Tibial nerve (tissue), 4 donors: ENCODE data around the gene CFP. TPM values are rescaled to one million over a fixed set of nuclear protein-coding genes. Genes with fewer than 3 reads are reported as not detected.
A peak's percentile ranks its signal among the peaks of the same experiment; 100 is the strongest.

Experiments
- DNase-seq, 2 donors: peaks; one replicate each; pipeline ENCODE4 v3.0.0-alpha.2; 2019; ENCODE audit warnings: low spot score in 2 of 2
- H3K27ac ChIP-seq, 4 donors: fragments of 200-600 bp; sonication (generic) in 3 of 4; one replicate each; pipeline ENCODE4 v1.5.1; 2017 to 2019; ENCODE audit warnings: mild to moderate bottlenecking in 1 of 4
- H3K27me3 ChIP-seq, 2 donors: fragments of 200-600 bp; sonication (generic) in 1 of 2; one replicate each; pipeline versions ENCODE4 v1.5.1 to v1.6.0; 2017 to 2019
- H3K36me3 ChIP-seq, 3 donors: fragments of 200-600 bp; sonication (generic); one replicate each; pipeline ENCODE4 v1.5.1; 2018 to 2019
- H3K4me1 ChIP-seq, 4 donors: fragments of 200-600 bp; sonication (generic) in 3 of 4; one replicate each; pipeline ENCODE4 v1.5.1; 2017 to 2019
- H3K4me3 ChIP-seq, 4 donors: fragments of 200-600 bp; sonication (generic) in 3 of 4; one replicate each; pipeline ENCODE4 v1.5.1; 2017 to 2019; ENCODE audit warnings: mild to moderate bottlenecking in 1 of 4, moderate library complexity in 1 of 4
- H3K9me3 ChIP-seq, 4 donors: fragments of 200-600 bp; sonication (generic) in 3 of 4; one replicate each; pipeline ENCODE4 v1.5.1; 2017 to 2019
- EP300 ChIP-seq, 2 donors: sonication (generic); formaldehyde crosslinking; IDR thresholded peaks; one replicate each; pipeline ENCODE4 v1.6.1; 2017; ENCODE audit warnings: antibody characterized with exemption in 2 of 2, mild to moderate bottlenecking in 1 of 2
- POLR2A ChIP-seq, 2 donors: fragments of 450-650 bp; IDR thresholded peaks; one replicate each; pipeline ENCODE4 v1.6.1; 2017; ENCODE audit warnings: antibody characterized with exemption in 2 of 2, mild to moderate bottlenecking in 2 of 2, moderate library complexity in 2 of 2
- WGBS, 2 donors: methylation state at CpG; one replicate each; pipeline ENCODE4 v1.1.5; 2018; 5-methylcytosine and 5-hydroxymethylcytosine counted together
- total RNA-seq, 4 donors: library from RNA; depleted of rRNA; stranded (reverse); fragments of >200 nt; gene quantifications; one replicate each; pipeline ENCODE4 v1.1.0, GENCODE V29; 2016
- TF ChIP-seq, protein P1 (sequence below), 5 experiments: fragments of 200-600 bp in 3 of 5; fragments of 450-650 bp in 2 of 5; sonication (generic) in 3 of 5; IDR thresholded peaks; one replicate each; pipeline ENCODE4 v1.5.1; 2016 to 2019; ENCODE audit warnings: antibody characterized with exemption in 5 of 5, mild to moderate bottlenecking in 3 of 5, moderate library complexity in 2 of 5

The CFP gene
- total RNA-seq, 4 donors from 2014 or later, result 2.2 to 15.6 (median 12.1) TPM

DNA sequence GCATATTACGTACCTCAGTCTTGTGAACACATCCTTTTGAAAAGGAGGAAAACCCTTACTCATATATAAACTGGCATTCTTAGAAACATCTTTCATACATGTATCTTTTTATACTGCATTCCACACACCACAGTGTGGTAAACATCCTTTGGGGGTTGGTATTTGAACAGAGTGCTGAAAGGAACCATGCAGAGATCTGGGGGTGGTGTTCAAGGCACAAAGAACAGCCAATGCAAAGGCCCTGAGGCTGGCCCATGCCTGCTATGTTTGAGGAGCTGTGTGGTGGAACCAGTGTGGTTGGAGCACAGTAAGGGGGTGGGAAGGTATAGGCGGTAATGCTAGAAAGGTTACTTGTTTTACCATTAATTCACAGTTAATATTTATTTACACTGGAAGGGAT lies 18.6 kb upstream of the CFP start:
- 72 to 79% methylated on average over 2 of the region's 2 CpGs for WGBS, 2 donors
- H3K36me3 ChIP-seq, result peaks cover 0 to 8% (median 0%) of the 10 kb centered on the region in 3 donors
- H3K27ac ChIP-seq, result peak overlapping the region in 1 of 4 donors; percentile 95
- H3K4me1 ChIP-seq, result peaks cover 0 to 32% (median 4%) of the 10 kb centered on the region in 4 donors
- DNase-seq, result no peak
- no peaks in the 10 kb centered on the region for H3K9me3 ChIP-seq
- TF ChIP-seq EP300 (IDR thresholded peaks at IDR 0.05) (no peak), POLR2A (IDR thresholded peaks at IDR 0.05) (no peak)
- TF ChIP-seq, protein P1, sequence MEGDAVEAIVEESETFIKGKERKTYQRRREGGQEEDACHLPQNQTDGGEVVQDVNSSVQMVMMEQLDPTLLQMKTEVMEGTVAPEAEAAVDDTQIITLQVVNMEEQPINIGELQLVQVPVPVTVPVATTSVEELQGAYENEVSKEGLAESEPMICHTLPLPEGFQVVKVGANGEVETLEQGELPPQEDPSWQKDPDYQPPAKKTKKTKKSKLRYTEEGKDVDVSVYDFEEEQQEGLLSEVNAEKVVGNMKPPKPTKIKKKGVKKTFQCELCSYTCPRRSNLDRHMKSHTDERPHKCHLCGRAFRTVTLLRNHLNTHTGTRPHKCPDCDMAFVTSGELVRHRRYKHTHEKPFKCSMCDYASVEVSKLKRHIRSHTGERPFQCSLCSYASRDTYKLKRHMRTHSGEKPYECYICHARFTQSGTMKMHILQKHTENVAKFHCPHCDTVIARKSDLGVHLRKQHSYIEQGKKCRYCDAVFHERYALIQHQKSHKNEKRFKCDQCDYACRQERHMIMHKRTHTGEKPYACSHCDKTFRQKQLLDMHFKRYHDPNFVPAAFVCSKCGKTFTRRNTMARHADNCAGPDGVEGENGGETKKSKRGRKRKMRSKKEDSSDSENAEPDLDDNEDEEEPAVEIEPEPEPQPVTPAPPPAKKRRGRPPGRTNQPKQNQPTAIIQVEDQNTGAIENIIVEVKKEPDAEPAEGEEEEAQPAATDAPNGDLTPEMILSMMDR (IDR thresholded peaks at IDR 0.05), result no peak
- no peaks in the 10 kb centered on the region for H3K27me3 ChIP-seq
- no peak overlapping the region for H3K4me3 ChIP-seq

GRCh38 chrX:47646636-47647035 lies 16.9 kb upstream of the CFP start:
- TF ChIP-seq, protein P1 (IDR thresholded peaks at IDR 0.05), result no peak
- TF ChIP-seq EP300 (IDR thresholded peaks at IDR 0.05), result no peak
- TF ChIP-seq POLR2A (IDR thresholded peaks at IDR 0.05), result no peak
- H3K27ac ChIP-seq, result no peak overlapping the region
- no peaks in the 10 kb centered on the region for H3K27me3 ChIP-seq
- DNase-seq, result no peak
- peaks cover 0 to 31% (median 4%) of the 10 kb centered on the region in 4 donors for H3K4me1 ChIP-seq
- H3K4me3 ChIP-seq, result no peak overlapping the region
- peaks cover 0 to 9% (median 0%) of the 10 kb centered on the region in 3 donors for H3K36me3 ChIP-seq
- 77 to 85% methylated on average over 6 of the region's 6 CpGs for WGBS, 2 donors
- H3K9me3 ChIP-seq, result no peaks in the 10 kb centered on the region

DNA sequence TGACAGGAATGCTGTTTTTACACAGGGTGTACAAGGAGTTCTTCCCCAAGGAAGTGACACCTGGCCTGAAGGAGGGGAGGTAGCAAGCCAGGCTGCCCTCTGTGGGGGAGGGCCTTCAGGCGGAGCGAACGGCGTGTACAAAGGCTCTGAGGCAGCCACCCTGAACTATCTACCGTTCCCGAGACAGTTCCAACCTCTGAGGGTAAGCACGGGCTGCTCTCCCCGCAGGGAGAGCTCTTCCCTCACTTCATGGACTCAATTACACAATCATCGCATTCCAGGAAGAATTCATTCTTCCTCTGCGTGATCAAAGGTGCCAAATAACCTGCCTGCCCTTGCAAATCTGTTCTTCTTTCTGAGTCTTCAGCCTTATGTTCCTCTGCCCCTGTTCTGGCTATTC lies 15.8 kb upstream of the CFP start:
- whole genome bisulfite sequencing, 2 donors, result 73 to 81% methylated on average over 10 of the region's 10 CpGs
- Histone ChIP-seq H3K27ac (peak overlapping the region in 1 of 4 donors; percentile 20), H3K9me3 (no peaks in the 10 kb centered on the region), H3K27me3 (no peaks in the 10 kb centered on the region), H3K4me3 (no peak overlapping the region), H3K36me3 (peaks cover 0 to 20% (median 0%) of the 10 kb centered on the region in 3 donors), H3K4me1 (peaks cover 0 to 26% (median 4%) of the 10 kb centered on the region in 4 donors)
- TF ChIP-seq, protein P1 (IDR thresholded peaks at IDR 0.05), result no peak
- TF ChIP-seq POLR2A (IDR thresholded peaks at IDR 0.05) (no peak), EP300 (IDR thresholded peaks at IDR 0.05) (no peak)
- no peak for DNase-seq

- Histone ChIP-seq H3K27me3 (no peaks in the 10 kb centered on the region), H3K9me3 (no peaks in the 10 kb centered on the region), H3K36me3 (peaks cover 0 to 29% (median 0%) of the 10 kb centered on the region in 3 donors), H3K4me1 (peaks cover 0 to 25% (median 4%) of the 10 kb centered on the region in 4 donors), H3K4me3 (no peak overlapping the region), H3K27ac (peak overlapping the region in 1 of 4 donors; percentile 20)
- no peak for TF ChIP-seq POLR2A (IDR thresholded peaks at IDR 0.05)
- TF ChIP-seq, protein P1 (IDR thresholded peaks at IDR 0.05), result peak in 3 of 5 experiments; percentile 28 to 35 (median 34)
- no peak for TF ChIP-seq EP300 (IDR thresholded peaks at IDR 0.05)
- 59 to 60% methylated on average over 12 of the region's 12 CpGs for WGBS, 2 donors
- no peak for DNase-seq
Observed at GRCh38 chrX:47644557-47645091, 14.9 kb upstream of the CFP start.

DNA sequence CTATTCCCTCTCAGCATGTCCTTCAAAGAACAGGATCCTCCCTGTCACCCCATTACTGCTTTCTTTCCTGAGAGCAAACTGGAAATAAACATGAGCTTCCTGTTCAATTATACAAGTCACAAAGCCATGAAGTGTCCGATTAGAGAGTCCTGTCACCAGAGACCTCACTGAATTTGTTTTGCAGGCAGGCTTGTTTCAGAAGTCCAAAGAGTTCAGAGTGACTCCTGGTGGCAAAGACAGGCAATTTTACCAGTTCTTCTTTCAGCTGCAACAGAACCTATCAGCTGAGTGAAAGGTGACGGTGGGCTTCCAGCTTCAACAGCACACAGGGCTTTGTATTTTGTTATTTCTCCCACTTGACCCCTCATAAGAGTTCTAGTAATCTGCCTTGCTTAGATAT lies 14.2 kb upstream of the CFP start:
- TF ChIP-seq, protein P1 (IDR thresholded peaks at IDR 0.05), result no peak
- Histone ChIP-seq H3K9me3 (no peaks in the 10 kb centered on the region), H3K27me3 (no peaks in the 10 kb centered on the region), H3K27ac (no peak overlapping the region), H3K4me3 (no peak overlapping the region), H3K4me1 (peaks cover 0 to 18% (median under 1%) of the 10 kb centered on the region in 4 donors), H3K36me3 (peaks cover 0 to 36% (median 0%) of the 10 kb centered on the region in 3 donors)
- 17 to 48% methylated on average over 2 of the region's 2 CpGs for WGBS, 2 donors
- DNase-seq, result no peak
